Neural cell (in vitro differentiated cells): ENCODE results near the gene KLHL17. TPM values are rescaled to one million over a fixed set of nuclear protein-coding genes. Genes with fewer than 3 reads are reported as not detected.

Experiments used
- H2AFZ ChIP-seq: fragments of 200-600, 300-800 bp; sonication (generic), shearing (Covaris generic); 2 replicates; pipeline ENCODE4 v1.6.0; 2014; ENCODE audit warnings: low read depth, mild to moderate bottlenecking, antibody characterized with exemption, low read length, moderate library complexity
- H3F3A ChIP-seq: fragments of 200-600 bp; shearing (Covaris generic); 2 replicates; pipeline ENCODE4 v1.6.1; 2016; ENCODE audit warnings: mild to moderate bottlenecking, moderate library complexity, mixed read lengths, antibody characterized with exemption, low read length; ENCODE audit not compliant: insufficient read depth, poor library complexity, severe bottlenecking
- H3K27ac ChIP-seq: fragments of 200-600, 300-800 bp; sonication (generic), shearing (Covaris generic); 2 replicates; pipeline ENCODE4 v1.5.1; 2014; ENCODE audit warnings: mild to moderate bottlenecking, low read length, moderate library complexity
- H3K27me3 ChIP-seq: fragments of 300-800, 200-600 bp; sonication (generic), shearing (Covaris generic); 2 replicates; pipeline ENCODE4 v1.6.0; 2014; ENCODE audit warnings: mild to moderate bottlenecking, low read depth, low read length, moderate library complexity; ENCODE audit not compliant: insufficient read depth
- H3K36me3 ChIP-seq: fragments of 300-800, 200-600 bp; sonication (generic), shearing (Covaris generic); 2 replicates; pipeline ENCODE4 v1.5.1; 2014; ENCODE audit warnings: mild to moderate bottlenecking, antibody characterized with exemption, low read length, moderate library complexity; ENCODE audit not compliant: insufficient read depth
- H3K4me2 ChIP-seq: fragments of 300-800, 200-600 bp; sonication (generic), shearing (Covaris generic); 2 replicates; pipeline ENCODE4 v1.6.0; 2014; ENCODE audit warnings: mild to moderate bottlenecking, low read length
- H3K4me3 ChIP-seq: fragments of 300-800, 200-600 bp; sonication (generic), shearing (Covaris generic); 2 replicates; pipeline ENCODE4 v1.5.1; 2014; ENCODE audit warnings: mild to moderate bottlenecking, low read length, moderate library complexity
- H3K79me2 ChIP-seq: fragments of 200-600 bp; shearing (Covaris generic); replicated peaks from 2 replicates; pipeline ENCODE4 v1.6.0; 2014; ENCODE audit warnings: mild to moderate bottlenecking, low read length, moderate library complexity; ENCODE audit not compliant: insufficient read depth
- H3K9ac ChIP-seq: fragments of 300-800, 200-600 bp; sonication (generic), shearing (Covaris generic); 2 replicates; pipeline ENCODE4 v1.6.1; 2016; ENCODE audit warnings: mild to moderate bottlenecking, low read length, mixed read lengths
- H3K9me2 ChIP-seq: fragments of 200-600 bp; shearing (Covaris generic); 2 replicates; pipeline ENCODE4 v1.6.1; 2016; ENCODE audit warnings: mild to moderate bottlenecking, low read length, mixed read lengths; ENCODE audit not compliant: insufficient read depth
- H3K9me3 ChIP-seq: fragments of 200-600, 300-800 bp; sonication (generic), shearing (Covaris generic); 2 replicates; pipeline ENCODE4 v1.6.1; 2016; ENCODE audit warnings: mild to moderate bottlenecking, mixed run types, low read length, moderate library complexity, mixed read lengths
- H4K20me1 ChIP-seq: fragments of 200-600 bp; shearing (Covaris generic); 2 replicates; pipeline ENCODE4 v1.6.1; 2016; ENCODE audit warnings: mild to moderate bottlenecking, mixed run types; ENCODE audit not compliant: insufficient read depth
- CTCF ChIP-seq: fragments of 450-650 bp; IDR thresholded peaks from 2 replicates; pipeline ENCODE4 v1.5.1; 2014; ENCODE audit warnings: antibody characterized with exemption, mild to moderate bottlenecking, moderate library complexity; ENCODE audit not compliant: poor library complexity, severe bottlenecking
- EP300 ChIP-seq: fragments of 450-650 bp; conservative IDR thresholded peaks from 2 replicates; pipeline ENCODE4 v1.6.1; 2014; ENCODE audit warnings: antibody characterized with exemption, mild to moderate bottlenecking, moderate library complexity; ENCODE audit not compliant: poor library complexity, severe bottlenecking
- EZH2 ChIP-seq: fragments of 200-600, 300-800 bp; shearing (Covaris generic), sonication (generic); IDR thresholded peaks from 2 replicates; pipeline ENCODE4 v1.6.1; 2014; ENCODE audit warnings: antibody characterized with exemption, low read length, borderline replicate concordance, mild to moderate bottlenecking; ENCODE audit not compliant: insufficient read depth, poor library complexity, severe bottlenecking
- MXI1 ChIP-seq: fragments of 450-650 bp; conservative IDR thresholded peaks from 2 replicates; pipeline ENCODE4 v1.6.1; 2014; ENCODE audit warnings: antibody characterized with exemption, mild to moderate bottlenecking; ENCODE audit not compliant: poor library complexity, severe bottlenecking
- POLR2AphosphoS5 ChIP-seq: IDR thresholded peaks from 2 replicates; pipeline ENCODE4 v1.6.1; 2012
- RAD21 ChIP-seq: fragments of 450-650 bp; conservative IDR thresholded peaks from 2 replicates; pipeline ENCODE4 v1.6.1; 2014; ENCODE audit warnings: antibody characterized with exemption, mild to moderate bottlenecking, moderate library complexity
- REST ChIP-seq: IDR thresholded peaks from 2 replicates; pipeline ENCODE4 v1.6.1; 2012; ENCODE audit warnings: borderline replicate concordance
- SMC3 ChIP-seq: fragments of 450-650 bp; conservative IDR thresholded peaks from 2 replicates; pipeline ENCODE4 v1.6.1; 2014; ENCODE audit warnings: antibody characterized with exemption, mild to moderate bottlenecking, moderate library complexity; ENCODE audit not compliant: poor library complexity
- TAF1 ChIP-seq: IDR thresholded peaks from 2 replicates; pipeline ENCODE4 v1.6.1; 2012; ENCODE audit warnings: low read depth
- polyA plus RNA-seq: library from polyadenylated mRNA; depleted of rRNA; stranded (reverse); fragments of >200 nt; gene quantifications from 2 replicates; pipeline ENCODE4 v1.2.3, GENCODE V29; 2014

The KLHL17 gene
- polyA plus RNA-seq, 1 donor from 2014 or later: 52.3 TPM

- H3F3A ChIP-seq: no peaks in the 10 kb centered on the region
- H3K27ac ChIP-seq: no peak overlapping the region
- no peak overlapping the region for H3K4me3 ChIP-seq
- no peaks in the 10 kb centered on the region for H4K20me1 ChIP-seq
- no peak overlapping the region for H2AFZ ChIP-seq
- no peaks in the 10 kb centered on the region for H3K79me2 ChIP-seq
- TF ChIP-seq REST (no peak), MXI1 (no peak), TAF1 (no peak)
- H3K9me3 ChIP-seq: no peaks in the 10 kb centered on the region
- no peaks in the 10 kb centered on the region for H3K9me2 ChIP-seq
- H3K27me3 ChIP-seq: peaks cover 20% of the 10 kb centered on the region
- H3K4me2 ChIP-seq: no peak overlapping the region
- H3K36me3 ChIP-seq: no peaks in the 10 kb centered on the region
- H3K9ac ChIP-seq: no peak overlapping the region
These were observed 14.4 kb downstream of the KLHL17 start for GRCh38 chr1:974687-975328.

GRCh38 chr1:975365-975764 lies 15.0 kb downstream of the KLHL17 start:
- Histone ChIP-seq H3K4me2 (no peak overlapping the region), H3K9me2 (no peaks in the 10 kb centered on the region), H3K27me3 (peaks cover 14% of the 10 kb centered on the region)

GRCh38 chr1:975896-976683 lies 15.7 kb downstream of the KLHL17 start:
- Histone ChIP-seq H3K9ac (no peak overlapping the region), H3K27ac (no peak overlapping the region), H4K20me1 (no peaks in the 10 kb centered on the region), H3K27me3 (peaks cover 7% of the 10 kb centered on the region), H3K4me2 (no peak overlapping the region), H3K9me2 (no peaks in the 10 kb centered on the region), H3K9me3 (no peaks in the 10 kb centered on the region), H3K79me2 (no peaks in the 10 kb centered on the region), H3K36me3 (no peaks in the 10 kb centered on the region), H2AFZ (no peak overlapping the region), H3F3A (no peaks in the 10 kb centered on the region), H3K4me3 (no peak overlapping the region)
- TF ChIP-seq EP300: no peak
- TF ChIP-seq CTCF: peak; percentile 53
- TF ChIP-seq TAF1: no peak
- no peak for TF ChIP-seq POLR2AphosphoS5
- TF ChIP-seq REST: no peak
- no peak for TF ChIP-seq EZH2
- TF ChIP-seq MXI1: no peak
- TF ChIP-seq RAD21: peak; percentile 43
- peak; percentile 47 for TF ChIP-seq SMC3

More at GRCh38 chr1:975365-975764, 15.0 kb downstream of the KLHL17 start:
- H4K20me1 ChIP-seq: no peaks in the 10 kb centered on the region
- no peak overlapping the region for H3K27ac ChIP-seq
- H3K79me2 ChIP-seq: no peaks in the 10 kb centered on the region
- no peaks in the 10 kb centered on the region for H3K9me3 ChIP-seq
- no peaks in the 10 kb centered on the region for H3F3A ChIP-seq
- TF ChIP-seq SMC3 (no peak), EZH2 (no peak), MXI1 (no peak)
- no peaks in the 10 kb centered on the region for H3K36me3 ChIP-seq
- no peak overlapping the region for H3K9ac ChIP-seq
- H3K4me3 ChIP-seq: no peak overlapping the region
- H2AFZ ChIP-seq: no peak overlapping the region
